SU-DHL-6 (cell line): Measurements from ENCODE around the gene ANKRD60.

Source experiments
- EZH2phosphoT487 ChIP-seq: fragments of 200-600 bp; sonication (generic), shearing (Covaris generic); conservative IDR thresholded peaks from 2 replicates; pipeline ENCODE4 v1.6.1; 2018; ENCODE audit warnings: mild to moderate bottlenecking, antibody characterized with exemption, low read length, moderate library complexity, mixed read lengths
- TF ChIP-seq, protein P1 (sequence below): fragments of 200-600 bp; sonication (generic); IDR thresholded peaks from one replicate; pipeline ENCODE4 v1.5.1; 2017; ENCODE audit warnings: antibody characterized with exemption, mild to moderate bottlenecking, low read length, moderate library complexity; ENCODE audit not compliant: insufficient read depth, poor library complexity, severe bottlenecking

GRCh38 chr20:58239216-58239615, 10.8 kb upstream of the ANKRD60 start:
- TF ChIP-seq, protein P1, sequence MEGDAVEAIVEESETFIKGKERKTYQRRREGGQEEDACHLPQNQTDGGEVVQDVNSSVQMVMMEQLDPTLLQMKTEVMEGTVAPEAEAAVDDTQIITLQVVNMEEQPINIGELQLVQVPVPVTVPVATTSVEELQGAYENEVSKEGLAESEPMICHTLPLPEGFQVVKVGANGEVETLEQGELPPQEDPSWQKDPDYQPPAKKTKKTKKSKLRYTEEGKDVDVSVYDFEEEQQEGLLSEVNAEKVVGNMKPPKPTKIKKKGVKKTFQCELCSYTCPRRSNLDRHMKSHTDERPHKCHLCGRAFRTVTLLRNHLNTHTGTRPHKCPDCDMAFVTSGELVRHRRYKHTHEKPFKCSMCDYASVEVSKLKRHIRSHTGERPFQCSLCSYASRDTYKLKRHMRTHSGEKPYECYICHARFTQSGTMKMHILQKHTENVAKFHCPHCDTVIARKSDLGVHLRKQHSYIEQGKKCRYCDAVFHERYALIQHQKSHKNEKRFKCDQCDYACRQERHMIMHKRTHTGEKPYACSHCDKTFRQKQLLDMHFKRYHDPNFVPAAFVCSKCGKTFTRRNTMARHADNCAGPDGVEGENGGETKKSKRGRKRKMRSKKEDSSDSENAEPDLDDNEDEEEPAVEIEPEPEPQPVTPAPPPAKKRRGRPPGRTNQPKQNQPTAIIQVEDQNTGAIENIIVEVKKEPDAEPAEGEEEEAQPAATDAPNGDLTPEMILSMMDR: no peak
- no peak for TF ChIP-seq EZH2phosphoT487
